ENCODE data around the gene SPON2. TPM values are rescaled to one million over a fixed set of nuclear protein-coding genes. Genes with fewer than 3 reads are reported as not detected.

SPON2 gene
- total and polyA plus RNA-seq, 3 donors from 2014 or later, result 5.6 to 21.4 (median 7.1) TPM

- intact Hi-C loops (cut with DNase I; ENCODE audit: low total_unique reads), result no loop called here
- H3K27ac ChIP-seq, result peak overlapping the region in 1 of 2 donors; percentile 53
- TF ChIP-seq CTCF (IDR thresholded peaks at IDR 0.05) (no peak), POLR2A (IDR thresholded peaks at IDR 0.05) (no peak)
- no peaks in the 10 kb centered on the region for H3K9me3 ChIP-seq
- H3K4me3 ChIP-seq, result no peak overlapping the region
- peak; percentile 90 for DNase-seq
- H3K4me1 ChIP-seq, result peaks cover 27% of the 10 kb centered on the region
- H3K36me3 ChIP-seq (ENCODE audit: low read depth, missing control alignments), result no peaks in the 10 kb centered on the region
- H3K27me3 ChIP-seq, result no peaks in the 10 kb centered on the region
- 26 to 37% methylated on average over 3 to 4 of the region's 4 CpGs for WGBS, 2 donors
These were observed 19.7 kb upstream of the SPON2 start for GRCh38 chr4:1192091-1192492.

GRCh38 chr4:1191621-1192020 is 19.2 kb upstream of the SPON2 start:
- 74 to 76% methylated on average over 5 of the region's 5 CpGs for WGBS, 2 donors
- Histone ChIP-seq H3K4me1 (peaks cover 27% of the 10 kb centered on the region), H3K36me3 (ENCODE audit: low read depth, missing control alignments) (no peaks in the 10 kb centered on the region), H3K4me3 (no peak overlapping the region), H3K27ac (peak overlapping the region in 1 of 2 donors; percentile 53), H3K27me3 (no peaks in the 10 kb centered on the region), H3K9me3 (no peaks in the 10 kb centered on the region)
- TF ChIP-seq CTCF (IDR thresholded peaks at IDR 0.05) (no peak), POLR2A (IDR thresholded peaks at IDR 0.05) (no peak)
- intact Hi-C loops (cut with DNase I; ENCODE audit: low total_unique reads), result no loop called here
- DNase-seq, result no peak

- H3K4me3 ChIP-seq, result no peak overlapping the region
- H3K36me3 ChIP-seq (ENCODE audit: low read depth, missing control alignments), result no peaks in the 10 kb centered on the region
- H3K27me3 ChIP-seq, result no peaks in the 10 kb centered on the region
- H3K27ac ChIP-seq, result no peak overlapping the region
- no peak for DNase-seq
- H3K9me3 ChIP-seq, result no peaks in the 10 kb centered on the region
- H3K4me1 ChIP-seq, result peaks cover 8% of the 10 kb centered on the region
- TF ChIP-seq CTCF (IDR thresholded peaks at IDR 0.05), result no peak
- no peak for TF ChIP-seq POLR2A (IDR thresholded peaks at IDR 0.05)
- intact Hi-C loops (cut with DNase I; ENCODE audit: low total_unique reads), result no loop called here
- 69 to 75% methylated on average over 1 of the region's 1 CpG for WGBS, 2 donors
These were observed 14.8 kb upstream of the SPON2 start for GRCh38 chr4:1187182-1187581.

- DNase-seq, result peak; percentile 11
- intact Hi-C loops (cut with DNase I; ENCODE audit: low total_unique reads), result no loop called here
- no peak overlapping the region for H3K27ac ChIP-seq
- H3K4me1 ChIP-seq, result no peaks in the 10 kb centered on the region
- no peak for TF ChIP-seq CTCF (IDR thresholded peaks at IDR 0.05)
- TF ChIP-seq POLR2A (IDR thresholded peaks at IDR 0.05), result no peak
- no peaks in the 10 kb centered on the region for H3K9me3 ChIP-seq
- WGBS, 2 donors, result 57 to 62% methylated on average over 6 of the region's 6 CpGs
- H3K4me3 ChIP-seq, result no peak overlapping the region
- no peaks in the 10 kb centered on the region for H3K27me3 ChIP-seq
- no peaks in the 10 kb centered on the region for H3K36me3 ChIP-seq (ENCODE audit: low read depth, missing control alignments)
These were observed 11.8 kb upstream of the SPON2 start for GRCh38 chr4:1183985-1184773.

- Histone ChIP-seq H3K4me3 (no peak overlapping the region), H3K27me3 (no peaks in the 10 kb centered on the region), H3K27ac (no peak overlapping the region), H3K36me3 (ENCODE audit: low read depth, missing control alignments) (no peaks in the 10 kb centered on the region), H3K9me3 (no peaks in the 10 kb centered on the region), H3K4me1 (no peaks in the 10 kb centered on the region)
- intact Hi-C loops (cut with DNase I; ENCODE audit: low total_unique reads), result no loop called here
- TF ChIP-seq POLR2A (IDR thresholded peaks at IDR 0.05) (no peak), CTCF (IDR thresholded peaks at IDR 0.05) (no peak)
- DNase-seq, result no peak
These were observed 9.9 kb upstream of the SPON2 start for GRCh38 chr4:1182313-1182712.

All from testis (tissue), 3 donors.